ENCODE results near the gene IRF7. TPM values are rescaled to one million over a fixed set of nuclear protein-coding genes. Genes with fewer than 3 reads are reported as not detected.

The IRF7 gene
- total and polyA plus RNA-seq, 3 experiments from 2014 or later, result 16.4 to 38.6 (median 18.0) TPM

DNA sequence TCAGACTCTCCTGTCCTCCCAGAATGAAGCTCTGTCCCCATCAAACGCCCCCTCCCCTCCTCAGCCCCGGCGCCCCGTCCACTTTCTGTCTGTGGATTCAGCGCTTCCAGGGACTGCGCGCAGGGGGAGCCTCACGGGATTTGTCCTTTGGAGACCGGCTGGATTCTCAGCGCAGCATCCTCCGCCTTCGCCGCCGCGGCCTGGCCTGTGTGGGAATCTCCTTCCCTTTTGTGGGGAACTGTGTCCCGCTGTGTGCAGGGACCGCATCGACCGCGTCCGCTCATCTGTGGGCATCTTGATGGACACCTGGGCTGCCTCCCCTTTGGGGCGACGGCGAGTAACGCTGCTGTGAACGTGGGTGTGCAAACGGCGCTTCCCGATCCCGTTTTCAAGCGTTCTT lies 12.3 kb upstream of the IRF7 start:
- peaks cover 14 to 24% (median 20%) of the 10 kb centered on the region in 3 donors for H3K4me1 Mint-ChIP-seq
- Histone ChIP-seq H3K27me3 (ENCODE audit: insufficient read depth, low read length, poor library complexity, severe bottlenecking) (peaks cover 4% of the 10 kb centered on the region), H3K36me3 (ENCODE audit: insufficient read depth, low read length) (no peaks in the 10 kb centered on the region), H3K4me1 (ENCODE audit: insufficient read depth, low read length) (peaks cover 9% of the 10 kb centered on the region), H3K9me3 (ENCODE audit: low read length) (no peaks in the 10 kb centered on the region), H3K27ac (ENCODE audit: low read depth, low read length) (no peak overlapping the region), H3K4me3 (ENCODE audit: low read length) (no peak overlapping the region)
- H3K36me3 Mint-ChIP-seq, result peaks cover 0 to 3% (median 1%) of the 10 kb centered on the region in 3 donors
- peak overlapping the region in 4 of 8 donors; percentile 30 to 92 (median 79) for H3K27ac Mint-ChIP-seq
- ChIA-PET POLR2A (no interaction called here), CTCF (no interaction called here)
- DNase-seq, result peak in 1 of 5 donors; percentile 48
- peaks cover 16 to 27% of the 10 kb centered on the region in 2 donors for H3K27me3 Mint-ChIP-seq
- peaks cover 0 to 2% (median 0%) of the 10 kb centered on the region in 5 donors for H3K9me3 Mint-ChIP-seq
- peak overlapping the region in 5 of 7 donors; percentile 57 to 78 (median 76) for H3K4me3 Mint-ChIP-seq

DNA sequence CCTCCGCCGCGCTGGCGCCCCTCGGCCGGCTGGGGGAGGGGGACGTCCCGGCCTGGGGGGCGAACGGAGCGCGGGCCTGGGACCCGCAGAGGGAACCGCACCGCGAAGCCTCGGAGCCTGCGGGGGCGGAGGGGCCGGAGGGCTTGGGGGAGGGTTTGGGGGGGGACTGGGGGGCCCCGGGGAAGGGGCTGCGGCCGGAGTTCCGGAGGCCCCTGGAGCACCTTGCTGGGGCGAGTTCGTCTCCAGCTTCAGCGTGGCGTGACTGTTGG lies 11.5 kb upstream of the IRF7 start:
- no peak overlapping the region for H3K27ac ChIP-seq (ENCODE audit: low read depth, low read length)
- ChIA-PET POLR2A (interaction anchor here (0.6 kb wide), 1 partner anchor 58 kb away, joined by 6 read pairs; no protein-coding TSS in a partner anchor), CTCF (interaction anchor here (1.3 kb wide), 1 partner anchor 73 kb away, joined by 3 read pairs; no protein-coding TSS in a partner anchor)
- no peak overlapping the region for H3K27ac Mint-ChIP-seq
- no peak overlapping the region for H3K4me3 ChIP-seq (ENCODE audit: low read length)
- peaks cover 9% of the 10 kb centered on the region for H3K4me1 ChIP-seq (ENCODE audit: insufficient read depth, low read length)
- H3K9me3 ChIP-seq (ENCODE audit: low read length), result no peaks in the 10 kb centered on the region
- H3K27me3 ChIP-seq (ENCODE audit: insufficient read depth, low read length, poor library complexity, severe bottlenecking), result peaks cover 4% of the 10 kb centered on the region
- peaks cover 16 to 27% of the 10 kb centered on the region in 2 donors for H3K27me3 Mint-ChIP-seq
- no peak overlapping the region for H3K4me3 Mint-ChIP-seq
- peaks cover 0 to 3% (median 1%) of the 10 kb centered on the region in 3 donors for H3K36me3 Mint-ChIP-seq
- no peaks in the 10 kb centered on the region for H3K36me3 ChIP-seq (ENCODE audit: insufficient read depth, low read length)
- DNase-seq, result no peak
- peaks cover 0 to 2% (median 0%) of the 10 kb centered on the region in 5 donors for H3K9me3 Mint-ChIP-seq
- H3K4me1 Mint-ChIP-seq, result peaks cover 14 to 24% (median 20%) of the 10 kb centered on the region in 3 donors

DNA sequence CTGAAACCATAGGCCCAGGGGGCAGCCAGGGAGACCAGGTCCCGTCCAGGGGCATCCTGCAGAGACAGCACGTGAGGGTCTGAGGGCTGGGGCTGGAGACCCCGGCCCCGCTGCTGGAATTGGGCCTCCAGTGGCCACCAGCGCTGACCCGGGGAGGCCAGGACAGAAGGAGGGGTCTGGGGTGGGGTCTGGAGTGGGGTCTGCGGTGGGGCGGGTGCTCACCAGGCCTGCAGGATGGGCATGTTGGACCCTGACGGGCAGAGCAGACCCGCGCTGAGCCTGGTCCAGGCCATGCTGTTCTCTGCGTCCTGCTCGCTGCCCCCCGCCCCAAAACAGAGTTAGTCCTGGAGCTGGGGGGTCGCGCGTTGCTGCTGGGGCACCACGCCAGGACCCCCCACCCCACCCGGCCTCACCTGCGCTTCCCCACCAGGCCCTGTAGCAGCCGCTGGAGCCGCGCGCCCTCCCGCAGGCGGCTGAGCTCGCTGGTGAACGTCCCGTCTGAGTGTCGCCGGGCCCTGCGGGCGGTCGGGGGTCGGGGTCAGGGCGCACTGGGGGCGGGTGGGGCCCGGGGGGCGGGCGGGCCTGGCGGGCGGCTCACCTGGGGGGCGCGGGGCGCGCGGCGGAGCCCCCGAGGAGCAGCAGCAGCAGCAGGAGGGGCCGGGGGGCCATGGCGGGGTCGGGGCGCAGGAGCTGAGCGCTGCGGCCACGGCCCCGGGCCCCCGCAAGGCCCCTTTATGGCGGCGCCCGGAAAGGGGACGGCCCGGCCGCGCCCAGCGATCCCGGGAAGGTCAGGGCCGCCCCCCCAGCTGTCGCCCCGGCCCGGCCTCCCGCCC lies 10.9 kb upstream of the IRF7 start, which contains the start of gene SCT:
SCT (minus strand) TSS at position 707 of the 833 bp plus-strand sequence; CDS start at position 669, 38 bp downstream.
- H3K27ac ChIP-seq (ENCODE audit: low read depth, low read length), result no peak within 1 kb of the TSS
- ChIA-PET CTCF (interaction anchor here (1.3 kb wide), 1 partner anchor 72 kb away, joined by 3 read pairs; no protein-coding TSS in a partner anchor), POLR2A (interaction anchor here (0.6 kb wide), 1 partner anchor 58 kb away, joined by 6 read pairs; no protein-coding TSS in a partner anchor)
- H3K4me1 ChIP-seq (ENCODE audit: insufficient read depth, low read length), result peaks cover 9% of the 10 kb centered on the region
- Mint-ChIP-seq H3K9me3 (peaks cover 0 to 2% (median 0%) of the 10 kb centered on the region in 5 donors), H3K27me3 (peaks cover 18 to 27% of the 10 kb centered on the region in 2 donors), H3K4me3 (peak within 1 kb of the TSS in 3 of 7 donors; percentile 5 to 78 (median 38)), H3K36me3 (peaks cover 0 to 3% (median 1%) of the 10 kb centered on the region in 3 donors), H3K27ac (peak within 1 kb of the TSS in 1 of 8 donors; percentile 92), H3K4me1 (peaks cover 15 to 24% (median 20%) of the 10 kb centered on the region in 3 donors)
- DNase-seq, result no peak
- H3K4me3 ChIP-seq (ENCODE audit: low read length), result no peak within 1 kb of the TSS
- H3K27me3 ChIP-seq (ENCODE audit: insufficient read depth, low read length, poor library complexity, severe bottlenecking), result peaks cover 4% of the 10 kb centered on the region
- no peaks in the 10 kb centered on the region for H3K9me3 ChIP-seq (ENCODE audit: low read length)
- no peaks in the 10 kb centered on the region for H3K36me3 ChIP-seq (ENCODE audit: insufficient read depth, low read length)

DNA sequence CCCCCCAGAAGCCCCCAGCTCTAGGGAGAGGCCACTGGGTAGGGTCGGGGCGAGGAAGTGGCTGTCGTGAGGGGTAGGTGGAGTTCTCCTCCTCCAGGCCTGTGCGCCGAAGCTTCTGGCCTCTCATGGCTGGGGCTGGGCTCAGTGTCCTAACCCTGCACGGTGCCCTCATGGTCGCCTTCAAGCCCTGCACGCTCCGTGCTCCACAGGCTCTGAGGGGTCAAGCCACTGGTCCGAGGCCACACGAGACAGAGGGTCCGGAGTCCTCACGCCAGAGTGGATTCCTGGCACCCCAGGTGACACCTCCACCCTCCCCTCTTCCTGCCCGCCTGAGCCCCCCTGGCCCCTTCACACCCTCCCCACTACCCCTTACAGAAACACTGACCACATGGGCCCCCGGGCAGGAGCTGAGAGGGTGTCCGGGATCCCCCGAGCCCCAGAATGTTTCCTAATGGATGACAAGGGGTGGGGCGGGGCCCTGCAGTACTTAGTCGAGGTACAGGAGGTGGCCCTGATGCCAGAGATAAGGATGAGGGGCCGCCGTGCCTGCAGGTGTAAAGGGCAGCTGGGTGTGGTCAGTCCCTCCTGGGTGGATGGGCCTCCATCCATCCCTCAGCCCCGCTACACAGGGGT lies 10.0 kb upstream of the IRF7 start:
- Mint-ChIP-seq H3K27ac (no peak overlapping the region), H3K36me3 (peaks cover 0 to 3% (median 1%) of the 10 kb centered on the region in 3 donors), H3K27me3 (peaks cover 18 to 27% of the 10 kb centered on the region in 2 donors), H3K4me3 (no peak overlapping the region), H3K4me1 (peaks cover 15 to 24% (median 20%) of the 10 kb centered on the region in 3 donors), H3K9me3 (peaks cover 0 to 2% (median 0%) of the 10 kb centered on the region in 5 donors)
- no peaks in the 10 kb centered on the region for H3K36me3 ChIP-seq (ENCODE audit: insufficient read depth, low read length)
- H3K4me1 ChIP-seq (ENCODE audit: insufficient read depth, low read length), result peaks cover 9% of the 10 kb centered on the region
- no peak overlapping the region for H3K4me3 ChIP-seq (ENCODE audit: low read length)
- POLR2A ChIA-PET, result no interaction called here
- peaks cover 4% of the 10 kb centered on the region for H3K27me3 ChIP-seq (ENCODE audit: insufficient read depth, low read length, poor library complexity, severe bottlenecking)
- no peaks in the 10 kb centered on the region for H3K9me3 ChIP-seq (ENCODE audit: low read length)
- CTCF ChIA-PET, result no interaction called here
- H3K27ac ChIP-seq (ENCODE audit: low read depth, low read length), result no peak overlapping the region
- peak in 1 of 5 donors; percentile 52 for DNase-seq

DNA sequence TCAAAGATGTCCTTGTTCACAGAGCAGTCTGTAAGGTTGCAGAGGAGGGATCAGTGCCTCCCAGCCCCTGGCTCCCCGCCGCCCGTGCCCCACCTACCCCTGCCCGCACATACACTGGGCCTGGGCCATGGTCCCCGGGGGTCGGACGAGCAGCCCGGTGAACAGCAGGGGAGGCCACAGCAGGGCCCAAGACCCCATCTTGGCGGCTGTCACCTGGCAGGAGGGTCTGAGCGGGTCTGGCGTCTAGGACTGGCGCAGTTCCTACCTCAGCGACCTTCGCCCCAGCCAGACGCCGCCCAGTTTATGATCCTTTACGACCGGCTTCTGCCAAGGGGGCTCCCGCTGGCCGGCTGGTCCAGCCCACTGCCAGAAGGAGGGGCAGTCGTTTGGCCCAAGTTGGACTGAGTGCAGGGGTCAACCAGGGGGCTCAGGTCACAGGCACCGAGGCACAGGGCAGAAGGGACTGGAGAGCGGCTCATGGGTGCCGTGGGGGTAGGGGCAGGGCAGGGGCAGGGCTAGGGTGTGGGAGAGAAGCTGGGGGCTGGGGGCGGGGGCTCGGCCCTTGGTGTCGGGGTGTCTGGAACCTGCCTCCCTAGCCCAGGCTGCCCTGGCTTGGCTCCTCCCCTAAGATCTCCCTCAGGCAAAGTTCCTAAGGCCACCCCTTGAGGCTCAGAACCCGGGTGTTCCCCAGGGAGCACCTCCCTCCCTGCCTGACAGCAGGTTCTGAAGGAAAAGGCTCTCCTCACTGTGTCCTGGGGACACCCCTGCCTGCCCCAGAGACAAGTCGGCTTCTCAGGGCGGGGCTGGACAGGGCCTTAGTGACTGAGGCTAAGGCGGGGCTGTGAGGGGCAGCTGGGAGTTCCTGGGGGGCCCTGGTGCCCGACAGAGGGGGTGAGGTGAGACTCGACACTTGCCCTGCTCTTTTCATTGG lies 9.2 kb upstream of the IRF7 start, which contains the start of gene CDHR5:
CDHR5 (minus strand) TSS at position 251 of the 931 bp plus-strand sequence; CDS start at position 198, 53 bp downstream.
- ChIA-PET CTCF (no interaction called here), POLR2A (no interaction called here)
- Histone ChIP-seq H3K36me3 (ENCODE audit: insufficient read depth, low read length) (no peaks in the 10 kb centered on the region), H3K9me3 (ENCODE audit: low read length) (no peaks in the 10 kb centered on the region), H3K4me3 (ENCODE audit: low read length) (no peak within 1 kb of the TSS), H3K27ac (ENCODE audit: low read depth, low read length) (no peak within 1 kb of the TSS), H3K27me3 (ENCODE audit: insufficient read depth, low read length, poor library complexity, severe bottlenecking) (peaks cover 4% of the 10 kb centered on the region), H3K4me1 (ENCODE audit: insufficient read depth, low read length) (peaks cover 9% of the 10 kb centered on the region)
- H3K4me3 Mint-ChIP-seq, result no peak within 1 kb of the TSS
- H3K9me3 Mint-ChIP-seq, result peaks cover 0 to 2% (median 0%) of the 10 kb centered on the region in 5 donors
- no peak for DNase-seq
- peaks cover 18 to 27% of the 10 kb centered on the region in 2 donors for H3K27me3 Mint-ChIP-seq
- H3K27ac Mint-ChIP-seq, result no peak within 1 kb of the TSS
- H3K4me1 Mint-ChIP-seq, result peaks cover 15 to 24% (median 20%) of the 10 kb centered on the region in 3 donors
- peaks cover 0 to 3% (median 1%) of the 10 kb centered on the region in 3 donors for H3K36me3 Mint-ChIP-seq

DNA sequence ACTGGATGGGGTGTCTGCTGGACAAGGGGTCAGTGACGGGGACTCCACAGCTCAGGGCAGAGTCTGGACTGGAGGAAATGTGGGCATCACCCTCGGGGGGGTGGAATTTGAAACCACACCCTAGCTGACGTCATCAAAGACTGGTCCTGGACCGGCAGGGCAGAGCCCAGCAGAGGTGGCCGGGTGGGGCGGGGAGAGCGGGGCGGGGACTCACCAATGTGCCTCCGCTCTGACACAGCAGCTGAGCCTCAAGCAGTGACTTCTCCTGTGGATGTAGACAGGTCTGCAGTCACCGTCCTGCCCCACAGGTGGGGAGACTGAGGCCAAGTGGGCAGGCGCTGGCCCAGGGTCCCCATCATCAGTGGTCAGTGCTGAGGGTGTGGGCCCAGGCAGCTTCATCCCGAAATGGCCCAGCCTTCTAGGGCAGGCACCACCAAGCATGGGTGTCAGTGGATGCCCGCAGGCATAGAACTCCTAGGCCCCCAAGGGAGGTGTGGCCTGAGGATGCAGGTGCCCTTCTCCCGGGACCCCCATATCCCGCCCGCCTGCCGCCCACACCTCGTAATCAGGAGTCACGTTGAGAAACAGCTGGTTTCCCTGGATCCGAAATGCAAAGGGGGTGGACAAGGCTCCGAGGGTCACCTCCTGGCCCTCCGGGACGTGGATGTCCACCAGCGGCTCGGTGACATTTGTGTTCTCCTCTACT lies 8.4 kb upstream of the IRF7 start:
- H3K27me3 ChIP-seq (ENCODE audit: insufficient read depth, low read length, poor library complexity, severe bottlenecking), result peaks cover 4% of the 10 kb centered on the region
- Mint-ChIP-seq H3K27me3 (peaks cover 18 to 27% of the 10 kb centered on the region in 2 donors), H3K9me3 (peaks cover 0 to 2% (median 0%) of the 10 kb centered on the region in 5 donors), H3K36me3 (peaks cover 0 to 3% (median 1%) of the 10 kb centered on the region in 3 donors), H3K4me1 (peaks cover 12 to 18% (median 15%) of the 10 kb centered on the region in 3 donors), H3K4me3 (no peak overlapping the region), H3K27ac (no peak overlapping the region)
- no peaks in the 10 kb centered on the region for H3K36me3 ChIP-seq (ENCODE audit: insufficient read depth, low read length)
- DNase-seq, result peak in 1 of 5 donors; percentile 50
- ChIA-PET CTCF (no interaction called here), POLR2A (no interaction called here)
- no peaks in the 10 kb centered on the region for H3K9me3 ChIP-seq (ENCODE audit: low read length)
- no peak overlapping the region for H3K27ac ChIP-seq (ENCODE audit: low read depth, low read length)
- no peak overlapping the region for H3K4me3 ChIP-seq (ENCODE audit: low read length)
- peaks cover 6% of the 10 kb centered on the region for H3K4me1 ChIP-seq (ENCODE audit: insufficient read depth, low read length)

DNA sequence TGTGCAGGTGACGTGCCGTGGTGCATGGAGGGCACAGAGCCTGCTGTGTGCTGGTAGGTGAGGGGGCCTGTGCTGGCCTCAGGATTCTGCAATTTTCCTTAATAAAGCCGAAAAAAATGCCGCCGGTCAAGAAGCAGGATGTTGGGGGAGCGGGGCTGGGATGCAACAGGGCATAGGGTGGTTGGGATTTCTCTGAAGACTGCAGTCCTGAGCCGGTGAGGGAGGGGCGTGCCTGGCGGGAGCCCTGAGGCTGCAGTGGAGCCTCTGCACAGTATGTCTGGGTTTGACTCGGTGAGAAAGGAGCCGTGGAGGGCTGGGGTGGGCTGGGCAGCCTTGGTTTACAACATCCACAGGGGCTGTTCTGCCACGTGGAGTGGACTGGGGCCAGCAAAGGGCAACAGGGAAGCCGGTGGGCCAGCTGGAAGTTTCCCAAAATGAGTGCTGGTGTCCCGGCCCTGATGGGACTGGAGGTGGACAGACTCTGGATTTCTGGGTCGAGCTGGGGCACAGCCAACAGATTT lies 7.7 kb upstream of the IRF7 start:
- CTCF ChIA-PET, result no interaction called here
- peaks cover 6 to 11% (median 7%) of the 10 kb centered on the region in 3 donors for H3K4me1 Mint-ChIP-seq
- DNase-seq, result no peak
- H3K9me3 Mint-ChIP-seq, result peaks cover 0 to 2% (median 0%) of the 10 kb centered on the region in 5 donors
- Histone ChIP-seq H3K9me3 (ENCODE audit: low read length) (no peaks in the 10 kb centered on the region), H3K27me3 (ENCODE audit: insufficient read depth, low read length, poor library complexity, severe bottlenecking) (peaks cover 4% of the 10 kb centered on the region), H3K27ac (ENCODE audit: low read depth, low read length) (no peak overlapping the region), H3K4me3 (ENCODE audit: low read length) (no peak overlapping the region), H3K4me1 (ENCODE audit: insufficient read depth, low read length) (peaks cover 2% of the 10 kb centered on the region), H3K36me3 (ENCODE audit: insufficient read depth, low read length) (no peaks in the 10 kb centered on the region)
- no peak overlapping the region for H3K27ac Mint-ChIP-seq
- peaks cover 0 to 1% (median 1%) of the 10 kb centered on the region in 3 donors for H3K36me3 Mint-ChIP-seq
- H3K27me3 Mint-ChIP-seq, result peaks cover 15 to 22% of the 10 kb centered on the region in 2 donors
- POLR2A ChIA-PET, result no interaction called here
- H3K4me3 Mint-ChIP-seq, result peak overlapping the region in 1 of 7 donors; percentile 12

Data from CD8-positive, alpha-beta memory T cell (primary cell).